ENCODE data around the gene PPP1R18. TPM values are rescaled to one million over a fixed set of nuclear protein-coding genes. Genes with fewer than 3 reads are reported as not detected.

The PPP1R18 gene
- total RNA-seq, 1 donor from 2014 or later, result 156 TPM

GRCh38 chr6:30690403-30691207, 4.2 kb upstream of the PPP1R18 start, which contains the start of gene NRM:
Gene NRM (minus strand): TSS chr6:30690984. CDS start chr6:30690974, 10 bp downstream.
- H3K9me3 Mint-ChIP-seq (ENCODE audit: unreplicated experiment), result peaks cover 2% of the 10 kb centered on the region
- no peak for TF ChIP-seq CTCF (IDR thresholded peaks at IDR 0.05; ENCODE audit: insufficient read depth, low read depth, low read length)
- TF ChIP-seq EZH2 (IDR thresholded peaks at IDR 0.05; ENCODE audit: insufficient read depth, low read length), result no peak
- H3K79me2 ChIP-seq (ENCODE audit: insufficient read depth, low read length), result peaks cover 44% of the 10 kb centered on the region
- H3K36me3 ChIP-seq (ENCODE audit: insufficient read depth, low read length), result no peaks in the 10 kb centered on the region
- peaks cover 7% of the 10 kb centered on the region for H3K36me3 Mint-ChIP-seq (ENCODE audit: low read depth, unreplicated experiment)
- no peaks in the 10 kb centered on the region for H3K27me3 Mint-ChIP-seq (ENCODE audit: low read depth, unreplicated experiment)
- H3K4me2 ChIP-seq (ENCODE audit: low read length), result peak within 1 kb of the TSS; percentile 100
- H3K9me3 ChIP-seq (ENCODE audit: insufficient read depth, low read depth, low read length), result no peaks in the 10 kb centered on the region
- H4K20me1 ChIP-seq (ENCODE audit: insufficient read depth, low read length), result peaks cover 8% of the 10 kb centered on the region
- peak; percentile 61 for DNase-seq (ENCODE audit: low read depth)
- peak within 1 kb of the TSS; percentile 92 for H2AFZ ChIP-seq (ENCODE audit: low read depth, low read length)
- peak within 1 kb of the TSS; percentile 92 for H3K27ac Mint-ChIP-seq (ENCODE audit: unreplicated experiment)
- peak within 1 kb of the TSS; percentile 77 for H3K4me3 ChIP-seq (ENCODE audit: insufficient read depth, low read depth, low read length)
- H3K27ac ChIP-seq (ENCODE audit: low read depth, low read length), result peak within 1 kb of the TSS; percentile 86
- peak within 1 kb of the TSS; percentile 83 for H3K9ac ChIP-seq (ENCODE audit: low read length)
- no peak for FAIRE-seq
- no peaks in the 10 kb centered on the region for H3K27me3 ChIP-seq (ENCODE audit: insufficient read depth, low read length)
- H3K4me1 Mint-ChIP-seq (ENCODE audit: low read depth, unreplicated experiment), result peaks cover 32% of the 10 kb centered on the region
- peaks cover 34% of the 10 kb centered on the region for H3K4me1 ChIP-seq (ENCODE audit: insufficient read depth, low read length)
- peak within 1 kb of the TSS; percentile 89 for H3K4me3 Mint-ChIP-seq (ENCODE audit: unreplicated experiment)

DNA sequence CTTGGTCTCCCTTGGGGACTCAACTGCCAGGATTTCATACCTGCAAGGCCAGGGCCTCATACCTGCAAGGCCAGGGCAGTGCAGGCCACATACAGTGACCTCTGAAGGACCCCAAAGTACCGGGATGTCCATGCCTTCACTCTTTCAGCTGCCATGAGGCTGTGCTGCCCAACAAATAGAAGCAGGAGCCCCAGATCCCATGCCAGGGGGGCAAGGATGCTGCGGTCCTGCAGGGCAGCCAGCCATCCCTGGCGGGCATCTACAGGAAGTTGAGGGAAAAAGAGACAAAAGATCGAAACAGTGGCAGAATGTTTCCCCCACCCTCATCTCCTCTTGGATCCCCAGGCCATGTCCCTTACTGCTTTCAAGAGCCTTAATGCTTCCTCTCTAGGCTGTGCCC, 3.5 kb upstream of the PPP1R18 start:
- H3K27me3 ChIP-seq (ENCODE audit: insufficient read depth, low read length), result no peaks in the 10 kb centered on the region
- H3K9me3 Mint-ChIP-seq (ENCODE audit: unreplicated experiment), result peaks cover 2% of the 10 kb centered on the region
- peaks cover 50% of the 10 kb centered on the region for H3K79me2 ChIP-seq (ENCODE audit: insufficient read depth, low read length)
- no peak overlapping the region for H2AFZ ChIP-seq (ENCODE audit: low read depth, low read length)
- DNase-seq (ENCODE audit: low read depth) (no peak), FAIRE-seq (no peak)
- peak overlapping the region; percentile 77 for H3K4me3 ChIP-seq (ENCODE audit: insufficient read depth, low read depth, low read length)
- peak overlapping the region; percentile 86 for H3K27ac ChIP-seq (ENCODE audit: low read depth, low read length)
- H3K9ac ChIP-seq (ENCODE audit: low read length), result peak overlapping the region; percentile 83
- H3K27ac Mint-ChIP-seq (ENCODE audit: unreplicated experiment), result peak overlapping the region; percentile 92
- TF ChIP-seq CTCF (IDR thresholded peaks at IDR 0.05; ENCODE audit: insufficient read depth, low read depth, low read length), result no peak
- no peak for TF ChIP-seq EZH2 (IDR thresholded peaks at IDR 0.05; ENCODE audit: insufficient read depth, low read length)
- peaks cover 35% of the 10 kb centered on the region for H3K4me1 ChIP-seq (ENCODE audit: insufficient read depth, low read length)
- peaks cover 37% of the 10 kb centered on the region for H3K4me1 Mint-ChIP-seq (ENCODE audit: low read depth, unreplicated experiment)
- H3K4me2 ChIP-seq (ENCODE audit: low read length), result peak overlapping the region; percentile 100
- peaks cover 9% of the 10 kb centered on the region for H3K36me3 Mint-ChIP-seq (ENCODE audit: low read depth, unreplicated experiment)
- no peaks in the 10 kb centered on the region for H3K27me3 Mint-ChIP-seq (ENCODE audit: low read depth, unreplicated experiment)
- H3K4me3 Mint-ChIP-seq (ENCODE audit: unreplicated experiment), result peak overlapping the region; percentile 89
- H3K9me3 ChIP-seq (ENCODE audit: insufficient read depth, low read depth, low read length), result no peaks in the 10 kb centered on the region
- no peaks in the 10 kb centered on the region for H3K36me3 ChIP-seq (ENCODE audit: insufficient read depth, low read length)
- peaks cover 14% of the 10 kb centered on the region for H4K20me1 ChIP-seq (ENCODE audit: insufficient read depth, low read length)

Measured in astrocyte (in vitro differentiated cells and primary cell).